ENCODE measurements around the gene HSPH1. TPM values are rescaled to one million over a fixed set of nuclear protein-coding genes. Genes with fewer than 3 reads are reported as not detected.

Gene HSPH1
- total and polyA plus RNA-seq, 2 of the 13 experiments (the other 11 are each of a cell fraction or from before 2014, with no cell fraction given) = 13.0 to 62.9 TPM

DNA sequence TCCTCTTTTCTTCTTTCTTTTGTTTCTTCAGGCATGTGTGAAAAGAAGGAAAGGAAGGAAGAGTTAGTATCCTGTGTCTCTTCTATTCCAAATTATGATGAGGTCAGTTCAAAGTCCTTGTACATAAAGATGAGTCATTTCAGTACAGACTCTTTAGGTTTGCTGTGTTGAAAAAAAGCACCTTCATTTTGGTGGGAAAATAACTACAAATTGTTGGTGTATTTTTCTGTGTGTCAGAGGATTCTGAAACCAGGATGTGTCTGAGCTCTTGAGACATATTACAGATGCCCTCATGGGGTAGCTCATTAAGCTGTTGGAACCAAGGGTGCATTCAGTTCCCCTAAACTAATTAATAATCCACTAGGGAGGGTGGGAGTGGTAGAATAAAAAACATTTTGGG is 5.8 kb upstream of the HSPH1 start (continued):
- TF ChIP-seq TFAP4 (IDR thresholded peaks at IDR 0.05; ENCODE audit: borderline replicate concordance, low read depth) = no peak
- no peak for TF ChIP-seq ZFP41 (CRISPR knock-in tag; IDR thresholded peaks at IDR 0.05; ENCODE audit: borderline replicate concordance)
- no peak for TF ChIP-seq ZNF20 (CRISPR knock-in tag; IDR thresholded peaks at IDR 0.05)
- TF ChIP-seq, protein P1, sequence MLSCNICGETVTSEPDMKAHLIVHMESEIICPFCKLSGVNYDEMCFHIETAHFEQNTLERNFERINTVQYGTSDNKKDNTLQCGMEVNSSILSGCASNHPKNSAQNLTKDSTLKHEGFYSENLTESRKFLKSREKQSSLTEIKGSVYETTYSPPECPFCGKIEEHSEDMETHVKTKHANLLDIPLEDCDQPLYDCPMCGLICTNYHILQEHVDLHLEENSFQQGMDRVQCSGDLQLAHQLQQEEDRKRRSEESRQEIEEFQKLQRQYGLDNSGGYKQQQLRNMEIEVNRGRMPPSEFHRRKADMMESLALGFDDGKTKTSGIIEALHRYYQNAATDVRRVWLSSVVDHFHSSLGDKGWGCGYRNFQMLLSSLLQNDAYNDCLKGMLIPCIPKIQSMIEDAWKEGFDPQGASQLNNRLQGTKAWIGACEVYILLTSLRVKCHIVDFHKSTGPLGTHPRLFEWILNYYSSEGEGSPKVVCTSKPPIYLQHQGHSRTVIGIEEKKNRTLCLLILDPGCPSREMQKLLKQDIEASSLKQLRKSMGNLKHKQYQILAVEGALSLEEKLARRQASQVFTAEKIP (CRISPR knock-in tag; IDR thresholded peaks at IDR 0.05; ENCODE audit: borderline replicate concordance) = no peak
- no peak for TF ChIP-seq ZNF75D (CRISPR knock-in tag; IDR thresholded peaks at IDR 0.05; ENCODE audit: borderline replicate concordance)
- TF ChIP-seq SAP130 (CRISPR knock-in tag; IDR thresholded peaks at IDR 0.05; ENCODE audit: low read depth) = peak; percentile 35; the same call in 1 of the 2 replicates

- Histone ChIP-seq H3K79me2 (ENCODE audit: insufficient read depth, low read length) (no peaks in the 10 kb centered on the region), H3K4me1 (ENCODE audit: insufficient read depth, low read length) (peaks cover 54% of the 10 kb centered on the region), H3K9me3 (ENCODE audit: low read length) (no peaks in the 10 kb centered on the region), H4K20me1 (ENCODE audit: insufficient read depth, low read length) (no peaks in the 10 kb centered on the region), H2AFZ (ENCODE audit: low read length) (no peak overlapping the region), H3K4me3 (replicated peaks in 1 of 3; ENCODE audit: insufficient read depth in 1 of 3, low read depth in 2 of 3, low read length in 3 of 3) (0 out of 6 replicates have a peak overlapping the region, but pooled peaks of 1 of the 3 experiments have one; percentile 2), H3K4me2 (ENCODE audit: low read depth, low read length) (peak overlapping the region; percentile 46), H3K27ac (ENCODE audit: extremely low read length, insufficient read depth, low read length) (no peak overlapping the region), H3K27me3 (ENCODE audit: control insufficient read depth in 1 of 2, insufficient read depth in 2 of 2, low read length in 2 of 2) (no peaks in the 10 kb centered on the region; a peak in 1 of 5 replicates), H3K9ac (ENCODE audit: insufficient read depth, low read depth, low read length) (no peak overlapping the region), H3K36me3 (replicated peaks in 1 of 2; ENCODE audit: control insufficient read depth in 1 of 2, insufficient read depth in 2 of 2, low read length in 2 of 2) (no peaks in the 10 kb centered on the region)
- no TSS peak for BruUV-seq (replicated peaks)
- 14% methylated on average over 3 of the region's 3 CpGs for WGBS (ENCODE audit: low lambda C conversion rate)
- peak; percentile 56 for DNase-seq (ENCODE audit: low spot score)
- TF ChIP-seq, protein P2, sequence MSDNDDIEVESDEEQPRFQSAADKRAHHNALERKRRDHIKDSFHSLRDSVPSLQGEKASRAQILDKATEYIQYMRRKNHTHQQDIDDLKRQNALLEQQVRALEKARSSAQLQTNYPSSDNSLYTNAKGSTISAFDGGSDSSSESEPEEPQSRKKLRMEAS (IDR thresholded peaks at IDR 0.05) = no peak
- no peak for TF ChIP-seq MYNN (CRISPR knock-in tag; IDR thresholded peaks at IDR 0.05; ENCODE audit: low read depth)
- no peak for TF ChIP-seq DPF2 (CRISPR knock-in tag; IDR thresholded peaks at IDR 0.05; ENCODE audit: borderline replicate concordance, low read depth)
- no peak for TF ChIP-seq ZNF546 (CRISPR knock-in tag; conservative IDR thresholded peaks at IDR 0.05)
- TF ChIP-seq MAFF (IDR thresholded peaks at IDR 0.05; ENCODE audit: low read depth, low read length) = no peak
- TF ChIP-seq SRSF4 (IDR thresholded peaks at IDR 0.05; ENCODE audit: low read depth, low read length, poor library complexity, severe bottlenecking) = no peak
- TF ChIP-seq FOSL2 (CRISPR knock-in tag; IDR thresholded peaks at IDR 0.05) = peak; percentile 48
- no peak for TF ChIP-seq NCOA1 (CRISPR knock-in tag; IDR thresholded peaks at IDR 0.05)
- no peak for TF ChIP-seq LBX2 (CRISPR knock-in tag; IDR thresholded peaks at IDR 0.05; ENCODE audit: borderline replicate concordance)
- peak; percentile 72; the same call in 1 of the 2 replicates for TF ChIP-seq SIX1 (CRISPR knock-in tag; IDR thresholded peaks at IDR 0.05; ENCODE audit: borderline replicate concordance)
- no peak for TF ChIP-seq ZBTB10 (CRISPR knock-in tag; IDR thresholded peaks at IDR 0.05; ENCODE audit: borderline replicate concordance)
- CTCF ChIA-PET (ENCODE audit: low intra/inter-chr PET ratio, low total read pairs) = no interaction called here
- FAIRE-seq = no peak
- ATAC-seq = peak; percentile 6; the same call in 1 of the 3 replicates
- in situ Hi-C loops (cut with HindIII; ENCODE audit: extremely low pct_ligation_motif_present, low pct_unique_long_range_greater_than_20kb) = no loop called here
- POLR2A ChIA-PET = interaction anchor here (0.6 kb wide), 2 partner anchors 550 to 1010 kb away, joined by 3 to 4 read pairs; no protein-coding TSS in a partner anchor
- intact Hi-C loops (cut with micrococcal nuclease; ENCODE audit: unreplicated experiment) = loop anchor here (10.0 kb wide), 1 partner anchor 772 kb away; no protein-coding TSS in a partner anchor
Observed at GRCh38 chr13:31166591-31166990, 4.9 kb upstream of the HSPH1 start.

Measured in HepG2 (cell line).